IMR-90 (cell line): ENCODE measurements around the gene SERPINA7.

Experiments
- CEBPB ChIP-seq: IDR thresholded peaks from 2 replicates; pipeline ENCODE4 v1.6.1; 2012; ENCODE audit warnings: low read depth, low read length, improper control_type of control experiment
- CHD1 ChIP-seq: IDR thresholded peaks from 2 replicates; pipeline ENCODE4 v1.6.1; 2012; ENCODE audit warnings: low read depth, low read length, improper control_type of control experiment
- FOS ChIP-seq: fragments of 150-350 bp; IDR thresholded peaks from 2 replicates; pipeline ENCODE4 v1.6.1; 2016; ENCODE audit warnings: low read depth, low read length
- MAFK ChIP-seq: IDR thresholded peaks from 2 replicates; pipeline ENCODE4 v1.6.1; 2012; ENCODE audit warnings: low read depth, low read length, improper control_type of control experiment
- MXI1 ChIP-seq: IDR thresholded peaks from 2 replicates; pipeline ENCODE4 v1.6.1; 2012; ENCODE audit warnings: low read depth, mild to moderate bottlenecking, low read length, moderate library complexity, borderline replicate concordance
- NFE2L2 ChIP-seq: fragments of 150-350 bp; IDR thresholded peaks from 2 replicates; pipeline ENCODE4 v1.6.1; 2016; ENCODE audit warnings: low read depth, mild to moderate bottlenecking, low read length
- POLR2A ChIP-seq: IDR thresholded peaks from 2 replicates; pipeline ENCODE4 v1.6.1; 2012; ENCODE audit warnings: mild to moderate bottlenecking, low read depth, low read length
- RAD21 ChIP-seq: IDR thresholded peaks from 2 replicates; pipeline ENCODE4 v1.6.1; 2012; ENCODE audit warnings: low read length, improper control_type of control experiment
- RCOR1 ChIP-seq: IDR thresholded peaks from 2 replicates; pipeline ENCODE4 v1.6.1; 2012; ENCODE audit warnings: mild to moderate bottlenecking, low read length, improper control_type of control experiment; ENCODE audit not compliant: insufficient replicate concordance
- RFX5 ChIP-seq: IDR thresholded peaks from 2 replicates; pipeline ENCODE4 v1.8.0; 2012; ENCODE audit warnings: low read depth, mild to moderate bottlenecking, low read length, moderate library complexity
- SMC3 ChIP-seq: fragments of 150-350 bp; IDR thresholded peaks from 2 replicates; pipeline ENCODE4 v1.6.1; 2016; ENCODE audit warnings: low read depth, mild to moderate bottlenecking, antibody characterized with exemption, low read length, moderate library complexity
- USF2 ChIP-seq: fragments of 150-350 bp; IDR thresholded peaks from 2 replicates; pipeline ENCODE4 v1.6.1; 2017; ENCODE audit warnings: mild to moderate bottlenecking, antibody characterized with exemption, low read length, low read depth
- TF ChIP-seq, protein P1 (sequence below): conservative IDR thresholded peaks from 2 replicates; pipeline ENCODE4 v1.5.1; 2012; ENCODE audit warnings: mild to moderate bottlenecking, low read depth, low read length, improper control_type of control experiment

DNA sequence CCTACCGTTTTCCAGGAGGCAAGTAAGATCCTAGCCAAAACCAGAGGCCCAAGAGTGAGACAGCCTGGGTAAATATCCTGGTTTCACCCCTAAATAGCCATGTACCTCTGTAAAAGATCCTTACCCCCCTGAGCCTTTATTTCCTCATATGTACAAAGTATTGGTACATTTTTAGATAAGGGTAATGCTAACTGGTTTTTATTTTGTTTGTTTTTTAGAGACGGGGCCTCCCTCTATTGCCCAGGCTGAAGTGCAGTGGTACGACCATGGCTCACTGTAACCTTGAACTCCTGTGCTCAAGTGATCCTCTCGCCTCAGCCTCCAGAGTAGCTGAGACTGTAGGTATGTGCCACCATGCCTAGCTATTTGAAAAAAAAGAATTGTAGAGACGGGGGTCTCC is 29.4 kb downstream of the SERPINA7 start:
- TF ChIP-seq, protein P1, sequence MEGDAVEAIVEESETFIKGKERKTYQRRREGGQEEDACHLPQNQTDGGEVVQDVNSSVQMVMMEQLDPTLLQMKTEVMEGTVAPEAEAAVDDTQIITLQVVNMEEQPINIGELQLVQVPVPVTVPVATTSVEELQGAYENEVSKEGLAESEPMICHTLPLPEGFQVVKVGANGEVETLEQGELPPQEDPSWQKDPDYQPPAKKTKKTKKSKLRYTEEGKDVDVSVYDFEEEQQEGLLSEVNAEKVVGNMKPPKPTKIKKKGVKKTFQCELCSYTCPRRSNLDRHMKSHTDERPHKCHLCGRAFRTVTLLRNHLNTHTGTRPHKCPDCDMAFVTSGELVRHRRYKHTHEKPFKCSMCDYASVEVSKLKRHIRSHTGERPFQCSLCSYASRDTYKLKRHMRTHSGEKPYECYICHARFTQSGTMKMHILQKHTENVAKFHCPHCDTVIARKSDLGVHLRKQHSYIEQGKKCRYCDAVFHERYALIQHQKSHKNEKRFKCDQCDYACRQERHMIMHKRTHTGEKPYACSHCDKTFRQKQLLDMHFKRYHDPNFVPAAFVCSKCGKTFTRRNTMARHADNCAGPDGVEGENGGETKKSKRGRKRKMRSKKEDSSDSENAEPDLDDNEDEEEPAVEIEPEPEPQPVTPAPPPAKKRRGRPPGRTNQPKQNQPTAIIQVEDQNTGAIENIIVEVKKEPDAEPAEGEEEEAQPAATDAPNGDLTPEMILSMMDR, result no peak
- no peak for TF ChIP-seq MXI1
- no peak for TF ChIP-seq POLR2A
- TF ChIP-seq USF2, result no peak
- no peak for TF ChIP-seq CEBPB
- no peak for TF ChIP-seq MAFK
- TF ChIP-seq RAD21, result no peak
- TF ChIP-seq SMC3, result no peak
- TF ChIP-seq RCOR1, result no peak
- no peak for TF ChIP-seq CHD1
- no peak for TF ChIP-seq NFE2L2
- no peak for TF ChIP-seq FOS
- no peak for TF ChIP-seq RFX5
